GM23338 (cell line): ENCODE measurements around the gene TRIM59. TPM values are rescaled to one million over a fixed set of nuclear protein-coding genes. Genes with fewer than 3 reads are reported as not detected.

Experiments
- ATAC-seq: fragments of 200-7000 bp; cut with Tn5 transposase; 3 replicates; pipeline ENCODE4 v1.9.1; 2020
- DNase-seq: peaks from one replicate; pipeline ENCODE4 v3.0.0-alpha.2; 2015; ENCODE audit warnings: low spot score
- H2AFZ ChIP-seq: fragments of 200-600 bp; sonication (generic); 2 replicates; pipeline ENCODE4 v1.8.0; 2016; ENCODE audit warnings: antibody characterized with exemption, mild to moderate bottlenecking, moderate library complexity
- H3F3A ChIP-seq: fragments of 200-600 bp; sonication (generic); replicated peaks from 2 replicates; pipeline ENCODE4 v1.8.0; 2017; ENCODE audit warnings: antibody characterized with exemption, mixed run types, low read depth
- H3K27ac ChIP-seq: fragments of 200-600 bp; sonication (generic); 2 replicates; pipeline ENCODE4 v1.6.1; 2016; ENCODE audit warnings: low read depth
- H3K27me3 ChIP-seq: fragments of 200-600 bp; sonication (generic); 2 replicates; pipeline ENCODE4 v1.8.0; 2016; ENCODE audit warnings: mild to moderate bottlenecking, mixed run types, moderate library complexity; ENCODE audit not compliant: insufficient read depth
- H3K36me3 ChIP-seq: fragments of 200-600 bp; sonication (generic); 2 replicates; pipeline ENCODE4 v1.8.0; 2016; ENCODE audit warnings: mild to moderate bottlenecking; ENCODE audit not compliant: insufficient read depth
- H3K4me1 ChIP-seq: fragments of 200-600 bp; sonication (generic); 2 replicates; pipeline ENCODE4 v1.8.0; 2016; ENCODE audit warnings: mild to moderate bottlenecking, moderate library complexity; ENCODE audit not compliant: insufficient read depth
- H3K4me2 ChIP-seq: fragments of 200-600 bp; sonication (generic); 2 replicates; pipeline ENCODE4 v1.7.1; 2017; ENCODE audit warnings: mixed run types
- H3K4me3 ChIP-seq: fragments of 200-600 bp; sonication (generic); 2 replicates; pipeline ENCODE4 v1.6.1; 2016; ENCODE audit warnings: mixed run types
- H3K79me2 ChIP-seq: fragments of 200-600 bp; sonication (generic); replicated peaks from 2 replicates; pipeline ENCODE4 v1.8.0; 2017; ENCODE audit warnings: mild to moderate bottlenecking; ENCODE audit not compliant: insufficient read depth
- H3K9me2 ChIP-seq: fragments of 200-600 bp; sonication (generic); 2 replicates; pipeline ENCODE4 v1.8.0; 2017; ENCODE audit not compliant: insufficient read depth
- H4K20me1 ChIP-seq: fragments of 200-600 bp; sonication (generic); replicated peaks from 2 replicates; pipeline ENCODE4 v1.8.0; 2017; ENCODE audit warnings: mild to moderate bottlenecking; ENCODE audit not compliant: insufficient read depth
- H3K27ac Mint-ChIP-seq: 2 replicates; pipeline ENCODE4 v1.8.0; 2020; ENCODE audit warnings: inconsistent platforms, mild to moderate bottlenecking, moderate library complexity, mixed read lengths
- H3K27me3 Mint-ChIP-seq: 3 replicates; pipeline ENCODE4 v1.8.0; 2022; ENCODE audit warnings: low read depth, mild to moderate bottlenecking, moderate library complexity, mixed read lengths, inconsistent platforms; ENCODE audit not compliant: insufficient read depth, poor library complexity
- H3K36me3 Mint-ChIP-seq: 3 replicates; pipeline ENCODE4 v1.8.0; 2021; ENCODE audit warnings: low read depth, mild to moderate bottlenecking, inconsistent platforms, moderate library complexity, mixed read lengths
- H3K4me1 Mint-ChIP-seq: 3 replicates; pipeline ENCODE4 v1.8.0; 2020; ENCODE audit warnings: mild to moderate bottlenecking, inconsistent platforms, mixed read lengths
- H3K4me3 Mint-ChIP-seq: 3 replicates; pipeline ENCODE4 v1.8.0; 2021; ENCODE audit warnings: moderate library complexity, mild to moderate bottlenecking, inconsistent platforms, mixed read lengths
- H3K9me3 Mint-ChIP-seq: 3 replicates; pipeline ENCODE4 v1.8.0; 2020; ENCODE audit warnings: moderate library complexity, mild to moderate bottlenecking, inconsistent platforms, mixed read lengths
- CREB1 ChIP-seq: fragments of 250-450 bp; sonication (Bioruptor Pico); IDR thresholded peaks from 2 replicates; pipeline ENCODE4 v1.5.0; 2020; ENCODE audit warnings: low read depth, mild to moderate bottlenecking, moderate library complexity
- CTCF ChIP-seq, 2 experiments: fragments of 200-600 bp in 1 of 2; sonication (generic) in 1 of 2; conservative IDR thresholded peaks; 2 replicates each; pipeline versions ENCODE4 v1.5.1 to v1.6.1; 2016 to 2017; ENCODE audit warnings: antibody characterized with exemption in 2 of 2, low read depth in 2 of 2, mild to moderate bottlenecking in 2 of 2, moderate library complexity in 1 of 2
- EZH2phosphoT487 ChIP-seq: fragments of 200-600 bp; sonication (generic); IDR thresholded peaks from one replicate; pipeline ENCODE4 v1.8.1; 2018; ENCODE audit warnings: antibody characterized with exemption; ENCODE audit not compliant: unreplicated experiment
- JUNB ChIP-seq: IDR thresholded peaks from one replicate; pipeline ENCODE4 v1.6.1; 2016; ENCODE audit warnings: antibody characterized with exemption; ENCODE audit not compliant: unreplicated experiment
- NANOG ChIP-seq: IDR thresholded peaks from 2 replicates; pipeline ENCODE4 v1.6.1; 2016; ENCODE audit warnings: antibody characterized with exemption, borderline replicate concordance
- POLR2AphosphoS5 ChIP-seq: IDR thresholded peaks from 2 replicates; pipeline ENCODE4 v1.6.1; 2016; ENCODE audit warnings: antibody characterized with exemption, low read depth
- ZNF462 ChIP-seq: fragments of 250-450 bp; sonication (Bioruptor Pico); IDR thresholded peaks from 2 replicates; pipeline ENCODE4 v1.5.0; 2020; ENCODE audit warnings: mild to moderate bottlenecking, moderate library complexity
- polyA plus RNA-seq: library from polyadenylated mRNA; unstranded; fragments of >200 nt; fragmentation: Nextera tagmentation; extraction: Ambion mirVana; gene quantifications from 2 replicates; pipeline ENCODE4 v1.2.1, GENCODE V29; 2016
- total RNA-seq: library from RNA; depleted of rRNA; stranded (reverse); fragments of >200 nt; shearing (Covaris generic); gene quantifications from 2 replicates; pipeline ENCODE4 v1.2.3, GENCODE V29; 2014

TRIM59 gene
- total and polyA plus RNA-seq, 2 experiments from 2014 or later: 46.2 to 98.6 TPM

GRCh38 chr3:160394009-160394392, 55.6 kb downstream of the TRIM59 start (continued):
- TF ChIP-seq ZNF462 (CRISPR knock-in tag) (no peak), JUNB (no peak), POLR2AphosphoS5 (no peak), CREB1 (CRISPR knock-in tag) (no peak), NANOG (no peak)

- Mint-ChIP-seq H3K36me3 (no peaks in the 10 kb centered on the region), H3K27ac (no peak overlapping the region), H3K4me3 (no peak overlapping the region), H3K9me3 (no peaks in the 10 kb centered on the region), H3K27me3 (no peaks in the 10 kb centered on the region), H3K4me1 (no peaks in the 10 kb centered on the region)
- ATAC-seq (no peak), DNase-seq (no peak)
- Histone ChIP-seq H3K4me2 (no peak overlapping the region), H3K27me3 (no peaks in the 10 kb centered on the region), H3K27ac (no peak overlapping the region), H4K20me1 (no peaks in the 10 kb centered on the region; the same call in 1 of the 2 replicates), H3K4me1 (no peaks in the 10 kb centered on the region), H3K4me3 (no peak overlapping the region), H2AFZ (no peak overlapping the region), H3F3A (no peaks in the 10 kb centered on the region), H3K9me2 (no peaks in the 10 kb centered on the region), H3K79me2 (peaks cover 39% of the 10 kb centered on the region), H3K36me3 (no peaks in the 10 kb centered on the region)
- TF ChIP-seq NANOG (no peak), EZH2phosphoT487 (no peak), ZNF462 (CRISPR knock-in tag) (no peak), CTCF (conservative IDR thresholded peaks at IDR 0.05; ENCODE audit: low read depth in 2 of 2) (no peak)
Measured at GRCh38 chr3:160393346-160394008, 56.1 kb downstream of the TRIM59 start.
